ENCODE measurements around the gene ACSL5.
A peak's percentile ranks its signal among the peaks of the same experiment; 100 is the strongest.

The ACSL5 gene

DNA sequence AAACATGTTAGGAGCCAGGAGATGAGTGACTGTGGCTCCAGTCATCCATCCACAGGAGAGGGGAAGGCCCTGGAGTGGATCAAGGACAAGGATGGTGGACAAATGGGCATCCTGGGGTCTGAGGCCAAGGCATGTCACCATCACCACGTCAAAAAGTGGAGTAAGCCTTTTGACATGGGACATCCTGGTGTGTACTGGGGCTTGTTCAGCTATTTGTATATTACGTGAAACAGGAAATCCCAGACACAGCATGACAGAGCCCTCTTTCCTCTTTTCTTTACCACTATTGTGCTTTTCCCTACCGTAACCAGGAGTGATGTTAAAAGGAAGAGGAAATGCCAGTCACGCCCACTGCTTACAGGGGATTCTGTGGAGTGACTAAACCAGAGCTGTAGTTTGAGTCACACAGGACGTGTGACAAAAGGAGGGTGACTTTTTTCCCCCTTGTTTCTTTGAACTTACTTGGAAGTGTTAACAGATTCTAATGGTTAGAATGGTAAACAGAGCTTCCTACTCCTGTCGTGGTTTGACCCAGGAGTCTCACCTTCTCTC lies 15.4 kb downstream of the ACSL5 start:
- no peak overlapping the region for H2AFZ ChIP-seq (ENCODE audit: low read length)
- H3K9me3 ChIP-seq (ENCODE audit: low read length), result no peaks in the 10 kb centered on the region
- peaks cover 9% of the 10 kb centered on the region for H3K4me1 ChIP-seq (ENCODE audit: insufficient read depth, low read length, severe bottlenecking)
- no peak overlapping the region for H3K4me3 ChIP-seq (ENCODE audit: low read depth, low read length, poor library complexity, severe bottlenecking)
- H3K79me2 ChIP-seq (ENCODE audit: insufficient read depth, low read length), result 0 out of 2 replicates have a peak, but pooled peaks cover 8% of the 10 kb centered on the region
- H3K9ac ChIP-seq (ENCODE audit: low read length), result no peak overlapping the region
- no peaks in the 10 kb centered on the region for H3K36me3 ChIP-seq (ENCODE audit: insufficient read depth, low read length)
- no peaks in the 10 kb centered on the region for H4K20me1 ChIP-seq (ENCODE audit: insufficient read depth, low read length)
- peak overlapping the region; percentile 23; the same call in 1 of the 2 replicates for H3K4me2 ChIP-seq (ENCODE audit: low read length)
- H3K9me2 ChIP-seq (ENCODE audit: low read depth, low read length), result no peaks in the 10 kb centered on the region
- H3F3A ChIP-seq (ENCODE audit: insufficient read depth, low read length), result no peaks in the 10 kb centered on the region
- H3K27me3 ChIP-seq (ENCODE audit: insufficient read depth, low read length), result no peaks in the 10 kb centered on the region
- TF ChIP-seq, protein P1, sequence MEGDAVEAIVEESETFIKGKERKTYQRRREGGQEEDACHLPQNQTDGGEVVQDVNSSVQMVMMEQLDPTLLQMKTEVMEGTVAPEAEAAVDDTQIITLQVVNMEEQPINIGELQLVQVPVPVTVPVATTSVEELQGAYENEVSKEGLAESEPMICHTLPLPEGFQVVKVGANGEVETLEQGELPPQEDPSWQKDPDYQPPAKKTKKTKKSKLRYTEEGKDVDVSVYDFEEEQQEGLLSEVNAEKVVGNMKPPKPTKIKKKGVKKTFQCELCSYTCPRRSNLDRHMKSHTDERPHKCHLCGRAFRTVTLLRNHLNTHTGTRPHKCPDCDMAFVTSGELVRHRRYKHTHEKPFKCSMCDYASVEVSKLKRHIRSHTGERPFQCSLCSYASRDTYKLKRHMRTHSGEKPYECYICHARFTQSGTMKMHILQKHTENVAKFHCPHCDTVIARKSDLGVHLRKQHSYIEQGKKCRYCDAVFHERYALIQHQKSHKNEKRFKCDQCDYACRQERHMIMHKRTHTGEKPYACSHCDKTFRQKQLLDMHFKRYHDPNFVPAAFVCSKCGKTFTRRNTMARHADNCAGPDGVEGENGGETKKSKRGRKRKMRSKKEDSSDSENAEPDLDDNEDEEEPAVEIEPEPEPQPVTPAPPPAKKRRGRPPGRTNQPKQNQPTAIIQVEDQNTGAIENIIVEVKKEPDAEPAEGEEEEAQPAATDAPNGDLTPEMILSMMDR (IDR thresholded peaks at IDR 0.05; ENCODE audit: low read length), result no peak
- no peak for TF ChIP-seq EZH2 (IDR thresholded peaks at IDR 0.05; ENCODE audit: borderline replicate concordance, low read length)
- H3K27ac ChIP-seq (ENCODE audit: low read depth, low read length, poor library complexity, severe bottlenecking), result no peak overlapping the region

DNA sequence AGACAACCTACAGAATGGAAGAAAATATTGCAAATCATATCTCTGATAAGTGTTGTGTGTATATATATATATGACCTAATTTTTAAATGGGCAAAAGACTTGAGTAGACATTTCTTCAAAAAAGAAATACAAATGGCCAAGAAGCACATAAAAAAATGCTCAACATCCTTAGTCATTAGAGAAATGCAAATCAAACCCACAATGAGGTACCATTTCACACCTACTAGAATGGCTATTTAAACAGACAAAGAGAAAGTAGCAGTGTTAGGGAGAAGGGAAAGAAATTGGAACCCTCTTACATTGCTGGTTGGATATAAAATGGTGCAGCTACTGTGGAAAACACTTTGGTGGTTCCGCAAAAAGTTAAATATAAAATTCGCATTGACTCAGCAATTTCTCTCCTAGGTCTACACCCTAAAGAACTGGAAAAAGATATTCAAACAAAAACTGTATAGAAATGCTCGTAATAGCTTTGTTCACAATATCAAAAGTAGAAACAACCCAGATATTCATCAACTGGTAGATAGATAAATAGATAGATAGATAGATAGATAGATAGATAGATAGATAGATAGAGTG lies 16.3 kb downstream of the ACSL5 start:
- peaks cover 9% of the 10 kb centered on the region for H3K4me1 ChIP-seq (ENCODE audit: insufficient read depth, low read length, severe bottlenecking)
- no peak overlapping the region for H3K9ac ChIP-seq (ENCODE audit: low read length)
- 0 out of 2 replicates have a peak, but pooled peaks cover 8% of the 10 kb centered on the region for H3K79me2 ChIP-seq (ENCODE audit: insufficient read depth, low read length)

DNA sequence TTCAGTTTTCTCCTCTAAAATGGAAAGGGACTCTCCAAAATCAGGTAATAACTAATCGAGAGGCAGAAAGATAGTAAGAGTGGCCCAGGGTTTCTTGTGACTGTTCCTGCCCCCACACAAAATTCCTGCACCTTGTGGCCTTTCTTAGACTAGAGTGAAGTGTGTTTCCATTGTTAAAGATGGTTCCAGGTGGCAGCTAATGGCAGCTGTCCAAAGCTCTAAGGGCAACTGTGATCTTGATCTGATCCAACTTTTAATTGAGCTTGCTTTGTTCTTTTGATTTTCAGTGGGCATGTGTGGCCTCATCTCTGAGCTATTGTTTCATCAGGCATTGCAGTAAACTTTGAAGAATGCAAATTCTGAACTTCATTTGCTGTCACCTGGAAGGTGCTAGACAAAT lies 19.4 kb downstream of the ACSL5 start:
- Histone ChIP-seq H3K4me1 (ENCODE audit: insufficient read depth, low read length, severe bottlenecking) (peaks cover 9% of the 10 kb centered on the region), H3K9ac (ENCODE audit: low read length) (no peak overlapping the region), H3K27ac (ENCODE audit: low read depth, low read length, poor library complexity, severe bottlenecking) (no peak overlapping the region)

More for the DNA sequence above, 16.3 kb downstream of the ACSL5 start:
- Histone ChIP-seq H3F3A (ENCODE audit: insufficient read depth, low read length) (no peaks in the 10 kb centered on the region), H2AFZ (ENCODE audit: low read length) (no peak overlapping the region), H3K4me2 (ENCODE audit: low read length) (no peak overlapping the region), H3K9me3 (ENCODE audit: low read length) (no peaks in the 10 kb centered on the region), H4K20me1 (ENCODE audit: insufficient read depth, low read length) (no peaks in the 10 kb centered on the region), H3K4me3 (ENCODE audit: low read depth, low read length, poor library complexity, severe bottlenecking) (no peak overlapping the region), H3K27me3 (ENCODE audit: insufficient read depth, low read length) (no peaks in the 10 kb centered on the region), H3K36me3 (ENCODE audit: insufficient read depth, low read length) (peaks cover 6% of the 10 kb centered on the region; the same call in 1 of the 2 replicates), H3K9me2 (ENCODE audit: low read depth, low read length) (no peaks in the 10 kb centered on the region), H3K27ac (ENCODE audit: low read depth, low read length, poor library complexity, severe bottlenecking) (no peak overlapping the region)
- no peak for TF ChIP-seq EZH2 (IDR thresholded peaks at IDR 0.05; ENCODE audit: borderline replicate concordance, low read length)
- TF ChIP-seq, protein P1 (IDR thresholded peaks at IDR 0.05; ENCODE audit: low read length), result no peak

More for the DNA sequence above, 19.4 kb downstream of the ACSL5 start:
- no peaks in the 10 kb centered on the region for H3K79me2 ChIP-seq (ENCODE audit: insufficient read depth, low read length)
- no peaks in the 10 kb centered on the region for H3K27me3 ChIP-seq (ENCODE audit: insufficient read depth, low read length)
- H3F3A ChIP-seq (ENCODE audit: insufficient read depth, low read length), result no peaks in the 10 kb centered on the region
- H2AFZ ChIP-seq (ENCODE audit: low read length), result no peak overlapping the region
- no peaks in the 10 kb centered on the region for H3K9me3 ChIP-seq (ENCODE audit: low read length)
- no peak for TF ChIP-seq EZH2 (IDR thresholded peaks at IDR 0.05; ENCODE audit: borderline replicate concordance, low read length)
- TF ChIP-seq, protein P1 (IDR thresholded peaks at IDR 0.05; ENCODE audit: low read length), result no peak
- no peak overlapping the region for H3K4me3 ChIP-seq (ENCODE audit: low read depth, low read length, poor library complexity, severe bottlenecking)
- H4K20me1 ChIP-seq (ENCODE audit: insufficient read depth, low read length), result no peaks in the 10 kb centered on the region
- no peaks in the 10 kb centered on the region for H3K9me2 ChIP-seq (ENCODE audit: low read depth, low read length)
- no peak overlapping the region for H3K4me2 ChIP-seq (ENCODE audit: low read length)
- peaks cover 28% of the 10 kb centered on the region for H3K36me3 ChIP-seq (ENCODE audit: insufficient read depth, low read length)

All from OCI-LY1 (cell line).